GM19238 (cell line): ENCODE measurements around the gene SLC11A1.

Experiments used
- DNase-seq: peaks from one replicate; pipeline ENCODE4 v3.0.0; 2011; ENCODE audit warnings: low spot score; ENCODE audit not compliant: insufficient read length

Gene SLC11A1

DNA sequence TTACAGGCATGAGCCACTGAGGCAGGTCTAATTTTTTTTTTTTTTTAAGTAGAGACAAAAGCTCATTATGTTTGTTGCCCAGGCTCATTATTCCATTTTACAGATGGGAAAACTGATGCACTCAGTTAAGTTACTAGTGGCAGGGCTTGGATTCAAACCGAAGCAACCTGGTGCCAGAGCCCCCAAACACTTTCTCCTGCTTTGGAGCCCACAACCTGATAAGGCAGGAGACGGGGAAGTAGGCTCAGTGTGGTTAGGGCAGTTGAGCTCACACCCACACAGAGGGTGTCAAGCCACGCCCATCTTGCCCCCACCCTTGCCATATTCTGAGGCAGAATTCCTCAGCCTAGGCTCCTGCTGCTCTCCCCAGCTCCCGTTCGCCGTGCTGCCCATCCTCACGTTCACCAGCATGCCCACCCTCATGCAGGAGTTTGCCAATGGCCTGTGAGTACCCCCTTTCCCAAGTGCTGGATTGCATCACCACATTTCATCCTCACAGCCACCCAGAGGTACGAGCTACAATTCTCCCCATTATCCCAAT is 11.7 kb downstream of the SLC11A1 start:
- no peak for DNase-seq

GRCh38 chr2:218394298-218395089 is 12.4 kb downstream of the SLC11A1 start:
- no peak for DNase-seq

DNA sequence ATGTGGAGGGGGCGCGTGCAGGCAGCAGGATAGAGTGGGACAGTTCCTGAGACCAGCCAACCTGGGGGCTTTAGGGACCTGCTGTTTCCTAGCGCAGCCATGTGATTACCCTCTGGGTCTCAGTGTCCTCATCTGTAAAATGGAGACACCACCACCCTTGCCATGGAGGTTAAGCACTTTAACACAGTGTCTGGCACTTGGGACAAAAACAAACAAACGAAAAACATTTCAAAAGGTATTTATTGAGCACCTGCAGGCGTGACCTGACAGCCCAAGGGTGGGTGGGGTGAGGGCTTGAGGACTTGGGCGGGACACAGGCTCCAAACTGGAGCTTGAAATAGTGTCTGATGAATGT is 13.0 kb downstream of the SLC11A1 start:
- DNase-seq, result no peak

DNA sequence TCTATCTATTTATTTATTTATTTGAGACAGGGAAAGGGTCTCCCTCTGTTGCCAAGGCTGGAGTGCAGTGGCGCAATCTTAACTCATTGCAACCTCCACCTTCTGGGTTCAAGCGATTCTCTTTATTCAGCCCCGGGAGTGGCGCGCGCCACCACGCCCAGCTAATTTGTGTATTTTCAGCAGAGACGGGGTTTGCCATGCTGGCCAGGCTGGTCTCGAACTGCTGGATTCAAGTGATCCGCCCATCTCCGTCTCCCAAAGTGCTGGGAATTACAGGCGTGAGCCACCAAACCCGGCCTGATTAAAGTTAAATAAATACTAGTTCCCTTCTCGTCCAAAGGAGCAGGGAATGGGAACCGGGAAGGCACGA is 13.4 kb downstream of the SLC11A1 start:
- no peak for DNase-seq

DNA sequence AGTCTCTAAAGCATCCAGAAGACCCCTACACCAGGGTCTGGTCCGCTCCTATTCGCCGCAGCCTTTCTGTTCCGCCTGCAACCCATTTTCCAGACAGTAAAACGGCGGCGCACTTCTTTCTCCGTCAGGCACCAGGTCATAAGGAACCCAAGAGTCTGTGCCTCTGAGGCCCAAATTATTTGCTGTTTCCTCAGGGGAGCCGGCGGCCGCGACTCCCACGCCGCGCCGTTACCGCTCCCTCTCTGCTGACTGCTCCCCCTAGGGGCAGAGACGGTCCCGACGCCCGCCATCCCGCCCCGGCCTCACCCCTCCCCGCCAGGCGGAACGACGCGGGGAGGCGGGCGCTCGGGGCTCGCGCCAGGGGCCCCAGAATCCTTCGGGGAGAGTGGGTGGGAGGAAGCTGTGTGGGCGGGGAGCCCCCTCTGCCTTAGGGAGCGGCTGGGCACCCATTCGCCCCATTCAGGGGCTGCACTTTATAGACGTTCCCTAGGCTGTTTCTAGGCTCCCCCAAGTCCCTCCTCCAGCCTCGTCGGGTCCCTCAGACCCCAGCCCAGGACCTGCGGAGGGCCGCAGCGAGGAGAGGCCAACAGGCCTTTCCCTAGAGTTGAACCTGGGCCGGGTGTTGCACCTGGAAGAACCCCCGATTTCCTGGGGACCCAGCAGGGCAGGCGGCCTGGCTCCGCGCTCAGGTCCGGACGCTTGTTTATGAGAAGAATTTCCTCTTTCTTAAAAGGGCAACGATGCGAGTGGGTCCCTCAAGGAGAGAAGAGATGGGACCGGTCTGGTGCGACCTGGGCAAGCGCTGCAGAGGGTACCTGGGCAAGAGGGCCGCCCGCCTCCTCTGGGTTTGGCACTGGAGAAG is 14.0 kb downstream of the SLC11A1 start:
- peak; percentile 79 for DNase-seq

DNA sequence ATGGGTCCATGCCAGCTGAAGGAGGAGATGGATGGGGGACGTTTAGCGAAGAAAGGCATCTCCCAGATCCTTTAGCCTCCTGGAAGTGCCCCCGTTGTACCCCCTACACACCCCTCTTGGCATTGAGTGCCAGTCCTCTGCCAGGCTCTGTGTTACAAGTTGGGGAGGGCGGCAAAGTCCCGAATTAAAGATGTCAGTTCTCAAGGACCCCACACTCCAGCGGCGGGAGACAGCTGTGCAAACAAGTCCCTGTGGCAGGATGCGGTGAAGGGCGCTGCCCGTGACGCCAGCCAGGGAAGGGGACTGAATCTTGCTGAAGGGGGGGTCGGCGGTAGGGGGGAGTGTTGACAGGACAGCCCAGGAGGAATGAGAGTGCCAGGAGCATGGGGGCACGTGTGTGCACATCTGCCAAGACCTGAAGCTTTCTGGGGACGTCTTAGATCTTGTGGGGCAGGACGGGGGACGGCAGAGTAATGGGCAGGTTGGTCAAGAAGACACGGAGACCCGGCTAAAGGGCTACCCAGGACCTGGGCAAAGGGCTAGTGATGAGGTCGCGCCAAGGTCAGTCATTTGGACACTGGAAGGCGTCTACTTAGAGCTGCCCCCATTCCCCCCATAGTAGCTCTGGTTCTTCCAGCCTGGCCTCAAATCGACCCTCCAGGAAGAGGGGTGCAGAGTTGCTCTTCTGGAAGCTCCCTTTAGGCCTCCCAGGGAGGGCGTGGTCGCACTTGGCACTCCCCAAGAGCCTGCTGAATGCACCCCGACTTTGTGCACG is 14.8 kb downstream of the SLC11A1 start:
- DNase-seq, result no peak

DNA sequence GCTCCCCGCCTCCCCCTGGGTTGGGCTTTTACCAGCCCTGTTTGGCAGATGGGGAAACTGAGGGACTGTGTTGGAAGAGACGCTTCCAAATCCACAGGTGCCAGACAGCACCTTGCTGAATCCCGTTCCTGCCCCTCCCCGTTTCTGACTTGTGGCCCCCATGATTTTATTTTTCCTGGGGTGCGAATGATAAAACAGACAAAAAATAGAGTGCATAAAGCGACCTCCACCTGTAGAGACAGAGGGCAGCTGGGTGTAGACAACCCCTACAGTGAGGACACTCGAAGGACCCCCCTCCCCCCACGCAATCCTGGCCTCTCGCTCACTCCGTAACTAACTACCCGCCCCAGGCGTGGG is 15.4 kb downstream of the SLC11A1 start:
- no peak for DNase-seq

DNA sequence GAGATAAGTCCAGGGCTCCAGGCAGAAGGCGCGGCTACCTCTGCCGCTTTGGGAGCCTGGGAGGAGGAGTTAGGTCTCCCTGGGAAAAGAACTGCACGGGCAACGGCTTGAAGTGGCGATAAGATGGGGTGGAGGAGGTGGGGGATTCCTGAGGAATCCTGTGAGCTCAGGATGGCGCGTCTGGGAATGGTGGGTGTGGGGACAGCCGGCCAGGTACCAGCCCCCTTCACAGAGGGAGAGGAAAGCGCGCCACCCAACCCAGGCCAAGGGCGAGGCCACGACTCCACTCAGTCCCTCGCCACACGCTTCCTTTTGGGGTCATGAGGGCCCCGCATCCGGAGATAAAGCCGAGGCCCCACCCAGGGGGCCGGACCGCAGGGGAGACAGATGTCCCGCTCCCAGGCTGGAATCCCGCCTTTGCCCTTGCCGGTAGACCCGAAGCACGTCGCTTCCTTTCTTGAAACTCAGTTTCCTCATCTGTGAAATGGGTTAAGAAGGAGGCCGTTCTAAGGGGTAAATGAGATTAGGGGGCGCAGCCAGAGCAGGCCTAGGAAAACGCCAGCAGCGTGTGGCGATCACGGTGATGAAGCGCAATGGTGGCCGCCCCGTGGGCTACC is 15.9 kb downstream of the SLC11A1 start:
- DNase-seq, result peak; percentile 56

DNA sequence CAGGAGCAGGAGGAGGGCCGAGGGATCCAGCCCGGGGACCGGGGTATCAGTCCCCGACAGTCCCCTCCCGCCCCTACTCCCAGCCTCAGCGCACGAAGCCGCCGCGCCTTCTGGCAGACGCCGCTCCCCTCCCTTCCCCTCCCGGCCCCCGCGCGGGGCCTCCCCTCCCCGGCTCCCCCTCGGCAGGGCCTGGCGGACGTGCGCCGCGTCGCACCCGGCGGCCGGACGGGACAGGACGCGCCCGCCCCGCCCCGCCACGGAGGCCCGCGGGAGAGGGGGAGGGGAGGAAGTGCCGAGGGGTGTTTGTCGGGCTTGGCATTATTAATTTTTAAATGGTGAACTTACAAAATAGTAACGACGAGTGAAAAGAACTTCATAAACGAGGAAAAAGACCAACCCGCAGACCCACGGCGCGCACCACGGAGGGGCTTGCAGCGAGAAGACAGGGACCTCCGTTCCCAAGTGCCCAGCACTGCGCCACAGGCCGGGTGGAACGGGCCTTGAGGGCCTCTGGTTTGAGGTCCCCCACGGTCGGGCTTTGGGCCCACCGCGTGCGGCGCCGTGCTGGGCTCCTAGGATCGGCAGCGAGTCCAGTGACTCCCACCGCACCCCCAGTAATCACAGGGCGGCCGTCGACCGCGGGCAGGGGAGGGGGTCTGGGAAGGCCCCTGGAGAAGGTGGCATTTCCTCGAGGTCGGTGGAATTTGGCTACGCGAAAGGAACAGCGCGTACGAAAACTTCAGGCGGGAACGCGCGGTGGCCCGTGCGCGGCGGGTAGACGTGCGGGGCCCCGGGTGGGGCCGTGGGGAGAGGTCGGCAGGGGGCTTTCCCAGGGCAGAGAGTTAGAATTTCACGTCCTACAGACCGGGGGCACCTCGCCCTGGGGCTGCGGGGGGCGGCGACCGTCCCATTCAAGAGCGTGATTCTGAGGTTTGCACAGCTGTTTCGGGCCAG is 16.6 kb downstream of the SLC11A1 start:
- DNase-seq, result peak; percentile 67

- peak; percentile 91 for DNase-seq
These were observed 17.5 kb downstream of the SLC11A1 start, which contains the start of gene CTDSP1 for GRCh38 chr2:218399391-218400166. Gene CTDSP1 (plus strand): TSS chr2:218399868. CDS start chr2:218400091, 223 bp downstream.

GRCh38 chr2:218400167-218400929 is 18.3 kb downstream of the SLC11A1 start:
- no peak for DNase-seq

DNA sequence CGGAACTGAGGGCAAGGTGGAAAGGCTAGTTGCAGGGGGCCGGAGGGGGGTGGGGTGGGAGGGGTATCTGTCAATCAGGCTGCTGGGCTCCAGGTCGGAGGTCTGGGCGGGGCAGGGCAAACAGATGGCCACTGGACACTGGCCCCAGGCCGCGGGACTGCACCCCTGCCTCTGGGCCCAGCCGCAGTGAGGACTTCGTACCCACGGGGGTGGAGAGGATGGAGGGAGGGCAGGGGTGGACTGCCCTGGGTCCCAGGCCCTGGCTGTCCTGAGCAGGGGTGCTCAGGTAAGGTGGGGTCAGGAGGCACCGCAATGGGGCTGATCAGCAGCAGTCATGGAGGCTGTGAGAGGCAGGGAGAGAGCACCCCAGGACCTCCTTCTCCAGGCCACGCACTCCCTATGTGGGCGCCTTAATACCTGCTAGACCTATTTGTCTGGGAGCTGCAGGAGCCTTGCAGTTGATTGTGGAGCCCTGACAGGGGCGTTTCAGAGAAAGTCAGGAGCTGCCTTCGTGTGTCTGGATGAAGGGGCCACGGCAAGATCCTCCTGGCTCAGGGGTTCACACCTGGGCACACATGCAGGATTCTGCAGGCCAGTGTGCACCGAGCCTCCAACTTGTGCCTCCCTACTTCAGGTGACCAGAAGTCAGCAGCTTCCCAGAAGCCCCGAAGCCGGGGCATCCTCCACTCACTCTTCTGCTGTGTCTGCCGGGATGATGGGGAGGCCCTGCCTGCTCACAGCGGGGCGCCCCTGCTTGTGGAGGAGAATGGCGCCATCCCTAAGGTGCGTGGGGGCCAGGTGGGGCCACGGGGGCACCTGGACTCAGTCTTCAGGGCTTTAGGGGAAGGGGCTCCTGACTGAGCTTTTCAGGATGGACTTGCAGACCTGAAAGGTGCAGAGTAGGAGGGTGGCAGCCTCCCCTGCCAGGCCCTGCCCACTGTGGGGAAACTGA is 19.1 kb downstream of the SLC11A1 start:
- no peak for DNase-seq

DNA sequence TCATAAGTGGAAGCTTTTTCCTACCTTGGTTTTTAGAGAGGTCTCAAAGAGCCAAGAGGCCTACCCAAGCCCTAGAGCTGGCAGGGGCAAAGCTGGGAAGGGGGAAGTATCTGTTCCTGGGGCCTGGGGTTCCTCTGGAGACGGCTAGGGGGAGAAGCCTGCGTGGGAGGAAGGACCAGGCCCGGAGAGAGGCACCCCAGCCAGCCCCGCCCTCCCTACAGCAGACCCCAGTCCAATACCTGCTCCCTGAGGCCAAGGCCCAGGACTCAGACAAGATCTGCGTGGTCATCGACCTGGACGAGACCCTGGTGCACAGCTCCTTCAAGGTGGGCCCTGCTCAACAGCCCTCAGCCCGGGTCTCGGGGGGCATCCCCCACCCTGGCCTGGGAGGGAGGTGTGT is 19.8 kb downstream of the SLC11A1 start:
- DNase-seq, result no peak

- no peak for DNase-seq
These were observed 20.4 kb downstream of the SLC11A1 start for GRCh38 chr2:218402491-218402901.

- no peak for DNase-seq
These were observed 20.9 kb downstream of the SLC11A1 start for GRCh38 chr2:218402911-218403411.

- DNase-seq, result no peak
These were observed 21.7 kb downstream of the SLC11A1 start for GRCh38 chr2:218403810-218404209.
